GM12878 (cell line): ENCODE results near the gene DNAJB6. TPM values are rescaled to one million over a fixed set of nuclear protein-coding genes. Genes with fewer than 3 reads are reported as not detected.

Experiments
- ASH2L ChIP-seq: fragments of 300-600, 200-600 bp; sonication (generic); IDR thresholded peaks from 2 replicates; pipeline ENCODE4 v1.6.1; 2017; ENCODE audit warnings: low read depth, mild to moderate bottlenecking, borderline replicate concordance
- CHD2 ChIP-seq: IDR thresholded peaks from 2 replicates; pipeline ENCODE4 v1.6.1; 2011; ENCODE audit warnings: low read depth, low read length, improper control_type of control experiment, borderline replicate concordance
- ETV6 ChIP-seq, 2 experiments: fragments of 450-650 bp in 1 of 2; IDR thresholded peaks in 1 of 2; conservative IDR thresholded peaks in 1 of 2; 2 replicates each; pipeline ENCODE4 v1.6.1; 2014; ENCODE audit warnings: antibody characterized with exemption in 1 of 2, borderline replicate concordance in 1 of 2, low read depth in 1 of 2, mild to moderate bottlenecking in 1 of 2, moderate library complexity in 1 of 2
- IKZF1 ChIP-seq: fragments of 450-650 bp; conservative IDR thresholded peaks from 2 replicates; pipeline ENCODE4 v1.6.1; 2017; ENCODE audit warnings: antibody characterized with exemption, mild to moderate bottlenecking
- MTA3 ChIP-seq: IDR thresholded peaks from 2 replicates; pipeline ENCODE4 v1.6.1; 2012; ENCODE audit warnings: low read length, inconsistent platforms, borderline replicate concordance
- NFIC ChIP-seq: IDR thresholded peaks from 2 replicates; pipeline ENCODE4 v1.6.1; 2012; ENCODE audit warnings: low read depth, mild to moderate bottlenecking, inconsistent platforms, low read length, moderate library complexity
- NFXL1 ChIP-seq: fragments of 450-650 bp; IDR thresholded peaks from 2 replicates; pipeline ENCODE4 v1.6.1; 2017; ENCODE audit warnings: antibody characterized with exemption, mild to moderate bottlenecking, borderline replicate concordance
- RB1 ChIP-seq: fragments of 450-650 bp; formaldehyde crosslinking; IDR thresholded peaks from 2 replicates; pipeline ENCODE4 v1.6.1; 2017; ENCODE audit warnings: mild to moderate bottlenecking, borderline replicate concordance
- TCF3 ChIP-seq: IDR thresholded peaks from 2 replicates; pipeline ENCODE4 v1.6.1; 2012; ENCODE audit warnings: low read depth, mild to moderate bottlenecking, low read length, borderline replicate concordance; ENCODE audit not compliant: insufficient read depth
- ZNF217 ChIP-seq: fragments of 450-650 bp; IDR thresholded peaks from 2 replicates; pipeline ENCODE4 v1.6.1; 2017; ENCODE audit warnings: antibody characterized with exemption, mild to moderate bottlenecking
- ZZZ3 ChIP-seq: IDR thresholded peaks from 2 replicates; pipeline ENCODE4 v1.6.1; 2011; ENCODE audit warnings: low read depth; ENCODE audit not compliant: control insufficient read depth, insufficient read length
- polyA plus RNA-seq, 11 experiments: library from polyadenylated mRNA; depleted of rRNA in 4 of 11; unstranded in 6 of 11; stranded (reverse) in 5 of 11; fragments of >200 nt; fragmentation: Nextera tagmentation in 4 of 11; fragmentation: Illumina TruSeq in 1 of 11; extraction: Ambion mirVana in 4 of 11; extraction: Trizol in 1 of 11; gene quantifications; 1 replicate in 1 of 11; 2 replicates in 10 of 11; pipeline versions ENCODE4 v1.2.1 to v1.2.3, GENCODE V29; 2011 to 2016; ENCODE audit warnings: inconsistent platforms in 2 of 11, missing spikeins in 2 of 11, low read depth in 1 of 11
- total RNA-seq, 4 experiments: library from RNA; depleted of rRNA in 3 of 4; stranded (reverse); fragments of >200 nt in 3 of 4; fragmentation: Illumina TruSeq in 1 of 4; extraction: Trizol in 1 of 4; gene quantifications; 2 replicates each; pipeline versions ENCODE4 v1.2.1 to v1.2.3, GENCODE V29; 2013 to 2021
- TF ChIP-seq, protein P1 (sequence below): fragments of 450-650 bp; IDR thresholded peaks from 2 replicates; pipeline ENCODE4 v1.6.1; 2016; ENCODE audit warnings: mild to moderate bottlenecking
- TF ChIP-seq, protein P2 (sequence below): fragments of 450-650 bp; IDR thresholded peaks from 2 replicates; pipeline ENCODE4 v1.6.1; 2018; ENCODE audit warnings: mild to moderate bottlenecking, low read depth, moderate library complexity; ENCODE audit not compliant: partially characterized antibody
- TF ChIP-seq, protein P3 (sequence below): fragments of 450-650 bp; IDR thresholded peaks from 2 replicates; pipeline ENCODE4 v1.6.1; 2017; ENCODE audit warnings: mild to moderate bottlenecking
- TF ChIP-seq, protein P4 (sequence below), 3 experiments: IDR thresholded peaks in 2 of 3; conservative IDR thresholded peaks in 1 of 3; 2 replicates each; pipeline ENCODE4 v1.5.1; 2011; ENCODE audit warnings: low read depth in 3 of 3, low read length in 3 of 3, mild to moderate bottlenecking in 3 of 3, control low read depth in 2 of 3, moderate library complexity in 2 of 3, inconsistent platforms in 1 of 3, mixed read lengths in 1 of 3; ENCODE audit not compliant: control insufficient read depth in 2 of 3, insufficient read depth in 1 of 3; ENCODE audit errors: extremely low read depth in 1 of 3
- TF ChIP-seq, protein P5 (sequence below): IDR thresholded peaks from 2 replicates; pipeline ENCODE4 v1.6.1; 2012; ENCODE audit warnings: low read length, inconsistent platforms
- TF ChIP-seq, protein P6 (sequence below): fragments of 150-350 bp; IDR thresholded peaks from 2 replicates; pipeline ENCODE4 v1.6.1; 2014; ENCODE audit warnings: mild to moderate bottlenecking, low read depth, low read length

The DNAJB6 gene
- total and polyA plus RNA-seq, 10 of the 15 experiments (the other 5 are each of a cell fraction or from before 2014, with no cell fraction given): 34.5 to 117 (median 53.1) TPM

DNA sequence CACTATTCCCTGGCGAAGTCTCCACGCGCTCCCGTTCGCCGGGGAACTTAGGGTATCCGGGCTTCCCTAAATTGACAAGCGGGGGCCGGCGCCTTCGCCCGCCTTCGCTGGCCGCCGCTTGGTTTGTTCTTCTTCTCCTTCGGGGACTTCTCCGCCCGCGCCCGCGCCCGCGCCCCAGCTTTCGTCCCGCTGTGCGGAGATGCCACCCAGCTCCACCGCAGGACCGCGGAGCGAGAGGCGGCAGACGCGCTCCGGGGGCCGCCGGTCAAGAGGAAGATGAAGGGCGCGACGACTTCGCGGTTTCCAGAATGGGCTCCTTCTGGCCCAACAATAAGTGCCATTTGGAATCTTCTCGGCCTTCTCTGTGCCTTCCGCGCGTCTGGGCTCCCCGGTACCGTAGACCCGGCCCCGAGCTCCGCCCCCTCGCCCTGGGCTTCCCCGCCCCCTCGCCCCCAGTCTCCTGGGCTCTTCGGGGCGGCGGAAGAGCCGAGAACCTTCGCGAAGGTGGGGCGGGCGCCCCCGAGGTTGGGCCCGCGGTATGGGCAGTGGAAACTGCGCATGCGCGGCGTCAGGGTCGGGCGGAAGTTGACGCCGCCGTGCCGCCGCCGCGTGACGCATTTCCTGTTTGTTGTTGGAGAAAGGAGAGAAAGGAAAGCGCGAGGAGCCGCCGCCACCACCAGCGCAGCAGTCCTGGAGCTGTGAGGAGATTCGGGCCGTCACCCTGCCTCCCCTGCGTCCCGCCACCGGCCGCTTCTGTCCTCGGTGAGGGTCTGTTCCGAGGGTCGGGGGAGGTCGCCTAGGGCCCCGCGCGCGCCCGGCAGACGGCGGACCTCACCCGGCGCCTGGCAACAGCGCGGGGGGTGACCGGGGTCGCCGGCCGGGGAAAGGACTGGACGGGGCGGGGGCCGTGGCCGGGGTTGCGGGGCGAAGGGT is at the start of gene DNAJB6 (continued):
- TF ChIP-seq NFIC (no peak), ASH2L (no peak), NFXL1 (no peak), RB1 (no peak), CHD2 (no peak), ZZZ3 (no peak), TCF3 (no peak), IKZF1 (peak; percentile 85), ETV6 (conservative IDR thresholded peaks at IDR 0.05 in 1 of 2, IDR thresholded peaks at IDR 0.05 in 1 of 2; ENCODE audit: borderline replicate concordance in 1 of 2, low read depth in 1 of 2) (no peak), ZNF217 (no peak), MTA3 (no peak)
- TF ChIP-seq, protein P1, sequence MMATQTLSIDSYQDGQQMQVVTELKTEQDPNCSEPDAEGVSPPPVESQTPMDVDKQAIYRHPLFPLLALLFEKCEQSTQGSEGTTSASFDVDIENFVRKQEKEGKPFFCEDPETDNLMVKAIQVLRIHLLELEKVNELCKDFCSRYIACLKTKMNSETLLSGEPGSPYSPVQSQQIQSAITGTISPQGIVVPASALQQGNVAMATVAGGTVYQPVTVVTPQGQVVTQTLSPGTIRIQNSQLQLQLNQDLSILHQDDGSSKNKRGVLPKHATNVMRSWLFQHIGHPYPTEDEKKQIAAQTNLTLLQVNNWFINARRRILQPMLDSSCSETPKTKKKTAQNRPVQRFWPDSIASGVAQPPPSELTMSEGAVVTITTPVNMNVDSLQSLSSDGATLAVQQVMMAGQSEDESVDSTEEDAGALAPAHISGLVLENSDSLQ: peak; percentile 43; the same call in 1 of the 2 replicates
- TF ChIP-seq, protein P2, sequence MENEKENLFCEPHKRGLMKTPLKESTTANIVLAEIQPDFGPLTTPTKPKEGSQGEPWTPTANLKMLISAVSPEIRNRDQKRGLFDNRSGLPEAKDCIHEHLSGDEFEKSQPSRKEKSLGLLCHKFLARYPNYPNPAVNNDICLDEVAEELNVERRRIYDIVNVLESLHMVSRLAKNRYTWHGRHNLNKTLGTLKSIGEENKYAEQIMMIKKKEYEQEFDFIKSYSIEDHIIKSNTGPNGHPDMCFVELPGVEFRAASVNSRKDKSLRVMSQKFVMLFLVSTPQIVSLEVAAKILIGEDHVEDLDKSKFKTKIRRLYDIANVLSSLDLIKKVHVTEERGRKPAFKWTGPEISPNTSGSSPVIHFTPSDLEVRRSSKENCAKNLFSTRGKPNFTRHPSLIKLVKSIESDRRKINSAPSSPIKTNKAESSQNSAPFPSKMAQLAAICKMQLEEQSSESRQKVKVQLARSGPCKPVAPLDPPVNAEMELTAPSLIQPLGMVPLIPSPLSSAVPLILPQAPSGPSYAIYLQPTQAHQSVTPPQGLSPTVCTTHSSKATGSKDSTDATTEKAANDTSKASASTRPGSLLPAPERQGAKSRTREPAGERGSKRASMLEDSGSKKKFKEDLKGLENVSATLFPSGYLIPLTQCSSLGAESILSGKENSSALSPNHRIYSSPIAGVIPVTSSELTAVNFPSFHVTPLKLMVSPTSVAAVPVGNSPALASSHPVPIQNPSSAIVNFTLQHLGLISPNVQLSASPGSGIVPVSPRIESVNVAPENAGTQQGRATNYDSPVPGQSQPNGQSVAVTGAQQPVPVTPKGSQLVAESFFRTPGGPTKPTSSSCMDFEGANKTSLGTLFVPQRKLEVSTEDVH: no peak
- TF ChIP-seq, protein P3, sequence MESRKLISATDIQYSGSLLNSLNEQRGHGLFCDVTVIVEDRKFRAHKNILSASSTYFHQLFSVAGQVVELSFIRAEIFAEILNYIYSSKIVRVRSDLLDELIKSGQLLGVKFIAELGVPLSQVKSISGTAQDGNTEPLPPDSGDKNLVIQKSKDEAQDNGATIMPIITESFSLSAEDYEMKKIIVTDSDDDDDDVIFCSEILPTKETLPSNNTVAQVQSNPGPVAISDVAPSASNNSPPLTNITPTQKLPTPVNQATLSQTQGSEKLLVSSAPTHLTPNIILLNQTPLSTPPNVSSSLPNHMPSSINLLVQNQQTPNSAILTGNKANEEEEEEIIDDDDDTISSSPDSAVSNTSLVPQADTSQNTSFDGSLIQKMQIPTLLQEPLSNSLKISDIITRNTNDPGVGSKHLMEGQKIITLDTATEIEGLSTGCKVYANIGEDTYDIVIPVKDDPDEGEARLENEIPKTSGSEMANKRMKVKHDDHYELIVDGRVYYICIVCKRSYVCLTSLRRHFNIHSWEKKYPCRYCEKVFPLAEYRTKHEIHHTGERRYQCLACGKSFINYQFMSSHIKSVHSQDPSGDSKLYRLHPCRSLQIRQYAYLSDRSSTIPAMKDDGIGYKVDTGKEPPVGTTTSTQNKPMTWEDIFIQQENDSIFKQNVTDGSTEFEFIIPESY: no peak
- TF ChIP-seq, protein P4, sequence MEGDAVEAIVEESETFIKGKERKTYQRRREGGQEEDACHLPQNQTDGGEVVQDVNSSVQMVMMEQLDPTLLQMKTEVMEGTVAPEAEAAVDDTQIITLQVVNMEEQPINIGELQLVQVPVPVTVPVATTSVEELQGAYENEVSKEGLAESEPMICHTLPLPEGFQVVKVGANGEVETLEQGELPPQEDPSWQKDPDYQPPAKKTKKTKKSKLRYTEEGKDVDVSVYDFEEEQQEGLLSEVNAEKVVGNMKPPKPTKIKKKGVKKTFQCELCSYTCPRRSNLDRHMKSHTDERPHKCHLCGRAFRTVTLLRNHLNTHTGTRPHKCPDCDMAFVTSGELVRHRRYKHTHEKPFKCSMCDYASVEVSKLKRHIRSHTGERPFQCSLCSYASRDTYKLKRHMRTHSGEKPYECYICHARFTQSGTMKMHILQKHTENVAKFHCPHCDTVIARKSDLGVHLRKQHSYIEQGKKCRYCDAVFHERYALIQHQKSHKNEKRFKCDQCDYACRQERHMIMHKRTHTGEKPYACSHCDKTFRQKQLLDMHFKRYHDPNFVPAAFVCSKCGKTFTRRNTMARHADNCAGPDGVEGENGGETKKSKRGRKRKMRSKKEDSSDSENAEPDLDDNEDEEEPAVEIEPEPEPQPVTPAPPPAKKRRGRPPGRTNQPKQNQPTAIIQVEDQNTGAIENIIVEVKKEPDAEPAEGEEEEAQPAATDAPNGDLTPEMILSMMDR (IDR thresholded peaks at IDR 0.05 in 2 of 3, conservative IDR thresholded peaks at IDR 0.05 in 1 of 3; ENCODE audit: control insufficient read depth in 2 of 3, extremely low read depth in 1 of 3, insufficient read depth in 1 of 3, low read depth in 3 of 3, low read length in 3 of 3): no peak
- TF ChIP-seq, protein P5, sequence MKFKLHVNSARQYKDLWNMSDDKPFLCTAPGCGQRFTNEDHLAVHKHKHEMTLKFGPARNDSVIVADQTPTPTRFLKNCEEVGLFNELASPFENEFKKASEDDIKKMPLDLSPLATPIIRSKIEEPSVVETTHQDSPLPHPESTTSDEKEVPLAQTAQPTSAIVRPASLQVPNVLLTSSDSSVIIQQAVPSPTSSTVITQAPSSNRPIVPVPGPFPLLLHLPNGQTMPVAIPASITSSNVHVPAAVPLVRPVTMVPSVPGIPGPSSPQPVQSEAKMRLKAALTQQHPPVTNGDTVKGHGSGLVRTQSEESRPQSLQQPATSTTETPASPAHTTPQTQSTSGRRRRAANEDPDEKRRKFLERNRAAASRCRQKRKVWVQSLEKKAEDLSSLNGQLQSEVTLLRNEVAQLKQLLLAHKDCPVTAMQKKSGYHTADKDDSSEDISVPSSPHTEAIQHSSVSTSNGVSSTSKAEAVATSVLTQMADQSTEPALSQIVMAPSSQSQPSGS: no peak
- TF ChIP-seq, protein P6, sequence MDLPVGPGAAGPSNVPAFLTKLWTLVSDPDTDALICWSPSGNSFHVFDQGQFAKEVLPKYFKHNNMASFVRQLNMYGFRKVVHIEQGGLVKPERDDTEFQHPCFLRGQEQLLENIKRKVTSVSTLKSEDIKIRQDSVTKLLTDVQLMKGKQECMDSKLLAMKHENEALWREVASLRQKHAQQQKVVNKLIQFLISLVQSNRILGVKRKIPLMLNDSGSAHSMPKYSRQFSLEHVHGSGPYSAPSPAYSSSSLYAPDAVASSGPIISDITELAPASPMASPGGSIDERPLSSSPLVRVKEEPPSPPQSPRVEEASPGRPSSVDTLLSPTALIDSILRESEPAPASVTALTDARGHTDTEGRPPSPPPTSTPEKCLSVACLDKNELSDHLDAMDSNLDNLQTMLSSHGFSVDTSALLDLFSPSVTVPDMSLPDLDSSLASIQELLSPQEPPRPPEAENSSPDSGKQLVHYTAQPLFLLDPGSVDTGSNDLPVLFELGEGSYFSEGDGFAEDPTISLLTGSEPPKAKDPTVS: peak; percentile 99
